Measurements from ENCODE around the gene GPR22.
A peak's percentile ranks its signal among the peaks of the same experiment; 100 is the strongest.

Gene GPR22

DNA sequence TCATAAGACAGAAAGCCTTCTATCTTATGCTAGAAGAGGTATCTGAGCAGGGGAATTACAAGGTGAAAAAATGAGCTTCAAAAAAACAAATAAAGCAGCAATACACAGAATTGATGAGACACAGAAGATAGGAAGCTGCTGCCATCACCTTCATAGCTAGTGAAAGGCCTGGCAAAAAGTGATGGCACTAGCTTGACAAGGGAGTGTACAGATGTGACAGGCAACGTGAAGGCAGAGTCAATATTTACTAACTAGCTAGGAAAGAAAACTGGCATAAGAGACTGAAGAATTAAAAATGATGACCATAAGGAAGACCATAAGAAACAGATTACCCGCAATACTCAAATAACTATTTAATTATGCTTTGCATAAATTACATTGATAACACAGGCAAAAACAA is 9.4 kb downstream of the GPR22 start:
- no peak for DNase-seq (ENCODE audit: low spot score)

- no peak for DNase-seq (ENCODE audit: low spot score)
Measured at GRCh38 chr7:107480932-107481331, 11.1 kb downstream of the GPR22 start.

DNA sequence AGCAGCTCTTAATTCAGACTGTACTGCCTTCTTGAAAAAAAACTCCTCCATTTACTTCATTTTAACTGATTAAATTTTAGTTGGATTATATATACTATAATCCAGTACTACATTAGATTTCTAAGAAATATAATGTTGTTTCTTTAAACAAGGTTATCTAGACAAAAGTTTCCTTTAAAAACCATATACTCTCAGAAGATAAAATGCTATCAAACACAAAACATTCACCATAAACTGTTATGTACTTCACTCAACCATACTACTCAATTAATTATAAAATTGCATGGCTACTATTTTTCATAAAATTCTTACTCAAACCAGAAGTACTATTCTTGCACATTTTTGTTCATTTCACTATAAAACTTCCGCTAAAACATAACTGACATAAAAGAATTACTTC is 12.7 kb downstream of the GPR22 start:
- no peak for DNase-seq (ENCODE audit: low spot score)

DNA sequence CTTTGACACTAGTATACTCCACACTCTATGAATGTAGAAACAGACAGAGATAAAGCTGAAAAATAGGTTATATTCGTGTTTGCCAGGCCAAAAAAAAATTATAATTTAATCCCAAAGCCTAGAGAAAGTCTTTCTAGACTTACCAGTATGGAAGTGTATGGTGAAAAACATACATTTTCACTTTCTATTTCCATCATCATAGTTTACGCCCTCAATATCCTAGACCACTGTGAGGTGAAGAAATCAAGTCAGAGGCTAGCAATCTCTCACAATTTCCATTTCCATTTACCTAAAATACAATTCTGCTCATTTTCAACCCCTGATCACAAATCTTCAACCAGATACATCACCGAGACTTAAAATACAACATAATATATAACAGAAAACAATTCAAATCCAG is 16.2 kb downstream of the GPR22 start:
- no peak for DNase-seq (ENCODE audit: low spot score)

DNA sequence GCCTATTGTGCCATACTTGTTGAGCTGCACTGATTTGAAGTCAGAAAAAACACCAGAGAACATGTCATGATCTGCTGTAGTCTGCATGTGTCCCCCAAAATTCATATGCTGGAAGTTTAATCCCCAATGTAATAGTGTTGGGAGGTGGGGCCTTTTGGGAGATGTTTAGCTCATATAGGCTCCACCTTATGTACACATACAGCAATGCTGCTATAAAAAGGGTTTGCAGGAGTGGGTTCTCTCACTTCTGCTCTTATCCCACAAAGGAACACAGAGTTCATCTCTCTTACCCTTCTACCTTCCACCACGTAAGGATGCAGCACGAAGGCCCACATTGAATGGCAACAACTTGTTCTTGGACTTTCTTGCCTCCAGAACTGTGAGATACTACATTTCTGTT is 23.0 kb downstream of the GPR22 start:
- DNase-seq (ENCODE audit: low spot score): no peak

DNA sequence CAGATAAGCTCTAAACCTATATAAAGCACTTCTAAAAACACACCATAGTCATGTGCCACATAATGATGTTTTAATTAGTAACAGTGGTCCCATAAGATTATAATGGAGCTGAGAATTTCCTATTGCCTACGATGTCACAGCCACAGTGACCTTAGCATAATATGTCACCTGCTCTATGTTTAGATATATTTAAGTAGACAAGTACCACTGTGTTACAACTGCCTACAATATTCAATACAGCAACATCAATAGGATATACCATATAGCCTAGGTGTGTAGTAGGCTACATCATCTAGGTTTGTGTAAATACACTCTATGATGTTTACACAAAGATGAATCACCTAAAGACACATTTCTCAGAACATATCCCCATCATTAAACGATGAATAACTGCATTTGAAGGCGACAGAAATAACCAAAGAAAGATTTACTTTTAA is 24.5 kb downstream of the GPR22 start:
- no peak for DNase-seq (ENCODE audit: low spot score)

DNA sequence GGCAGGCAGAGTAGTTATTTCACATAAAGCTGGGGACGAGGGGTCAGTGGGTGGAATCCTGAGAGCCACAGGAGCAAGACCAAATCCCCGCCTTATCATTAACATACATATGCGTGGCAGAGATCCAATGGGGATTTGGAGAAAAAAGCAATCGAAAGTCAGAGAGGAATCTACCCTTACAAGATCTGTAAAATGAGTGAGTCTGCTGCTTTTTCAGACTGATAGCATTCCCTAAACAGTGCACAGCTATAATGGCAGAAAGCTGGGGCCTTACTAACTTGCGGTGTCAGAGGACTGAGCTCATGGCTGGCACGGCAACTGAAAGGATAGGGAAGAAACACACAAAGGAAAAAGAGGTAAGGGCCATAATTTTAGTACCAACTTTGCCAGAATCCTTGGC is 25.0 kb downstream of the GPR22 start:
- no peak for DNase-seq (ENCODE audit: low spot score)

- DNase-seq (ENCODE audit: low spot score): no peak
Measured at GRCh38 chr7:107495516-107495915, 25.7 kb downstream of the GPR22 start.

DNA sequence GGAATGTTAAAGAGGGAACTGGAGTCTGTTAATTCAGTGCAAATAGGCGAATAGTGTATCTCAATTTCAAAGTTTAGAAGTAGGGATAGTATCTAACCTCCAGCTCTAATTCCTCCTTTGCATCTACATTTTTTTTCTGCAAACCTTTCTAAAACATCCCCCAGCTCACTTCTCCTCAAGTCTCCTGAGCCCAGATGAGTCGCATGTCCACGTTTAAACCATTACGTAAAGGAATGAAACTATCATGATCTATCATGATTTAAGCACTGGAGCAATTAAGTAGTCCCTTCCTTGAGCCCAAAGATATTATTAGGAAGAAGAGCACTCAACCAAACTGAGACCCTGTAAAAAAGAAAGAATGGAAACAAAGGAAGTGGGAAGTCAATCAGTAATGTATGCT is 29.9 kb downstream of the GPR22 start:
- peak; percentile 18 for DNase-seq (ENCODE audit: low spot score)

GRCh38 chr7:107501593-107501992 is 31.7 kb downstream of the GPR22 start:
- DNase-seq (ENCODE audit: low spot score): peak; percentile 16

GRCh38 chr7:107502154-107502553 is 32.3 kb downstream of the GPR22 start:
- DNase-seq (ENCODE audit: low spot score): no peak

GRCh38 chr7:107502797-107503196 is 32.9 kb downstream of the GPR22 start:
- no peak for DNase-seq (ENCODE audit: low spot score)

- no peak for DNase-seq (ENCODE audit: low spot score)
Measured at GRCh38 chr7:107503687-107504086, 33.8 kb downstream of the GPR22 start.

DNA sequence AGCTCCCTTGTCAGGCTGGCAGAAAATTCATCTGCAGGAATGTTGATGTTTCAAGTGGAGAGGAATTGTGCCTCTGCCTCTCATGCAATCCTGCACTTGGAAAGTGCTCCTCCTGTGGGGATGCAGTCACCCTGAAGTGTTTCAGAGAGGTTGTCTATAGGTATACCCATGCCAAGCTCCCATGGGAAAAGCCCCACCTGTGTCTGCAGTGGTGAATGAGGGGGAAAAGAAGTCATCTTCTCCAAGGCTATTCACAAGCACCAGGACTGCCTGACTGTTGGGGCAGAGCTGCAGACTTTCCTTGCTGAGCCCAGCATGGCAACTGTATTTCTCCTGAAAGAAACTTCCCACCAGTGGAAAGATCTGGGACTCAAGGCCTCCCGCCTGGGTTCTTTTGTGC is 35.5 kb downstream of the GPR22 start:
- no peak for DNase-seq (ENCODE audit: low spot score)

- DNase-seq (ENCODE audit: low spot score): no peak
Measured at GRCh38 chr7:107505997-107506673, 36.3 kb downstream of the GPR22 start.

- no peak for DNase-seq (ENCODE audit: low spot score)
Measured at GRCh38 chr7:107506674-107507339, 37.0 kb downstream of the GPR22 start.
